Activated CD8-positive, alpha-beta memory T cell treated with anti-CD3 and anti-CD28 coated beads, Interleukin-2, amount 50 U/mL, for 48 hours (primary cell): ENCODE results near the gene TRIP12.
A peak's percentile ranks its signal among the peaks of the same experiment; 100 is the strongest.
"Not testable (repeated sequence)": the region's sequence is repeated elsewhere in the genome, so short reads cannot be mapped to it uniquely, and the experiment has no call there.

Experiments used
- DNase-seq: peaks from one replicate; pipeline ENCODE4 v3.0.0-alpha.2; 2020

TRIP12 gene

GRCh38 chr2:229921892-229922448 is at the start of gene TRIP12:
TSS of gene TRIP12 (minus strand) at chr2:229922009. CDS start at chr2:229880079, 41,930 bp downstream.
- peak; percentile 93 for DNase-seq

GRCh38 chr2:229971298-229971790 is 49.5 kb upstream of the TRIP12 start:
- DNase-seq: no peak

GRCh38 chr2:229970406-229970805 is 48.6 kb upstream of the TRIP12 start:
- no peak for DNase-seq

GRCh38 chr2:229969921-229970320 is 48.1 kb upstream of the TRIP12 start:
- no peak for DNase-seq

GRCh38 chr2:229963596-229963995 is 41.8 kb upstream of the TRIP12 start:
- DNase-seq: peak; percentile 8

GRCh38 chr2:229956491-229956890 is 34.7 kb upstream of the TRIP12 start:
- no peak for DNase-seq

DNA sequence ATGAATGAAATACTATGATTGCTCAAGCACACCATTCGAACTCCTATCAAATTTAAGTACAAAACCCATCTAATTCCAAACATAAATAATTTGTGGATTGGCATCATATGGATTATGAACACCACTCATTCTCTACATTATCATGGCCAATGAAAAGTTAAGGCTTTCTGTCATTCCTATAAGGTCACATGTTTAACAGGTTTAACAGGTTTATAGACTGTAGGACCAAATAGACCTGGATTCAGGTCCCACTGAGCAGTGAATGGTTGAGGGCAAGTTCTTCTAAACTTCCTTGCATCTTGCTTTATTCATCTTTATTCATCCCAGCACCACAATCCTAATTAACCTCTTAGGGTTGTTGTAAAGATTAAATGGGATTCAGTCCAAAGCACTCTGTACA is 33.9 kb upstream of the TRIP12 start:
- DNase-seq: no peak

DNA sequence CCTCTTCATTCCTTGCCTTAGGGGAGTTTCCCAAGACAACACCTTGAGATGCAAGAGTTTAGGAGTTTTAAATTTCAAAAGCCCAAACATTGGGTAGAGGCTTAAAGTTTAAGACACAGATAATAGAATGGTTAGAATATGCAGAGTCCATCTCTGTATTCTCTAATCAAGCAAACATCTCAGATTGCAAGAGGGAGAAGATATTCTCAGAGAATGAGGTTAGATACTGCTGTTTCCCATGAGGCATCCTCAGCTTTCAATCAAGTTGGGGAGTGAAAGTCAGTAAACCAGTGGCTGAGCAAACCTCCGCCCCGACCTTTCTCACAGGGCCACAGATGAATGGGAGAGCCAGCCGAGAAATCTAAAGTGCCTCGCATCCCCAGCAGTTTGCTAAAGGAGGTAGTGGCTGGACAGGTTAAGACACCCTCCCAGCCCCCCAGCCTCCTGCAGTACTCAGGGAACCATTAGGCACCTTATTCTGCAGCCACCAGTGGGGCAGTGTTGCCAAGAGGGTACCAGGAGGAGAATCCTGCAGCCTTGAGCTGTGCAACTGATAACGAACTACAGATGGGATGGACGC is 30.5 kb upstream of the TRIP12 start:
- DNase-seq: no peak

- no peak for DNase-seq
Observed at GRCh38 chr2:229947544-229947943, 25.7 kb upstream of the TRIP12 start.

DNA sequence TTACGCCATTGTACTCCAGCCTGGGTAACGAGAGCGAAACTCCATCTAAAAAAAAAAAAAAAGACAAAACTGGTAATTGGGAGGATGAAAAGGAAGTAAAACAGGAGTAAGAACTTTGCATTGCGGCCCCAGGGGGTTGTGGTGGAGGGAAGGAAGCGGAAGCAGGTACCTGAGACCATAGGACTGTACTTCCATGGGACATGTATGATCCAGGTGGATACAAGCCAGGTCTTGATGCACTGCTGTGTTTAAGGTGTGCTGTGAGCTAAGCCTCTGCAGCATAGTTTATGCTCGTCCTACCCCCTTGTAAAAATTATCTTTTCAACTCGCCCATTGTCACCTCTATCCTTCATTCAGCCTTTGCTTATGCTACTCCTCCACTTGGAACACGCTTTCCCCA is 24.2 kb upstream of the TRIP12 start:
- DNase-seq: no peak

GRCh38 chr2:229943770-229944449 is 22.1 kb upstream of the TRIP12 start:
- no peak for DNase-seq

- no peak for DNase-seq
Observed at GRCh38 chr2:229943171-229943570, 21.4 kb upstream of the TRIP12 start.

DNA sequence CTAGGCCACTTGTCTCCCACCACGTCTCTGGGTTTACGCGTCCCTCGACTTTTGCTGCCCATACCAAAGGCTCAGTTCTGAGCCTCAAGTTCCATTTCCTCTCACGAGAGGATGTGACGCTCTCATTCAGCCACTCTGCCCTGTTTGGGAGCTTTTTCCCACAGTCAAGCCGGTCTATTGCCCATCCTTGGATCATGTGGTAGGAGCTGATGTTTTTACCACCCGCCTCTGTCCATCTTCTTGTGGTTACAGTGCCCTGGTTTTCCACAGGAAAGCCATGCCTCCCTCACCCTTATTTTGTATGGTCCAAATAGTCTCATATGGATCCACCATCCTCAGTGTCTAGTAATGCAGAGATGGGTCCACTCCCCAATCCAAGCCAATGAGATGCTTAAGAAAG is 20.9 kb upstream of the TRIP12 start:
- no peak for DNase-seq

DNA sequence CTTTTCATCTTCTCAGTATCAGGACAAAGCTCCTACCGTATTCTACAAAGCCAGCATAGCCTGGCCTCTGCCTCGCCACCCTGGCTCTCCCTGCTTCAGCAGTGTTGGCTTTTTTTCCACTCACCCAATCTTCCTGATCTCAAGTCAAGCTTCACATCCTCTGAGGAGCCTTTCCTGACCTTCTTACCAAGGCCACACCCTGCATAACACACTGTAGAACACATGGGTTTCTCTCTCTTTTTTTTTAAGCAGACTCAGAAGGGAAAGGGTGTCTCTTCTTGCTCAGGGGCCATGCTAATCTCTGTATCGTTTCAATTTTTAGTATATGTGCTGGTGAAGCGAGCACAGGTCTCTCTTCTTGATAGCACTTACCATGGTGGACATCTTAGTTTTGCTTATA is 15.7 kb upstream of the TRIP12 start:
- no peak for DNase-seq

- peak; percentile 35 for DNase-seq
Observed at GRCh38 chr2:229931241-229931640, 9.4 kb upstream of the TRIP12 start.

DNA sequence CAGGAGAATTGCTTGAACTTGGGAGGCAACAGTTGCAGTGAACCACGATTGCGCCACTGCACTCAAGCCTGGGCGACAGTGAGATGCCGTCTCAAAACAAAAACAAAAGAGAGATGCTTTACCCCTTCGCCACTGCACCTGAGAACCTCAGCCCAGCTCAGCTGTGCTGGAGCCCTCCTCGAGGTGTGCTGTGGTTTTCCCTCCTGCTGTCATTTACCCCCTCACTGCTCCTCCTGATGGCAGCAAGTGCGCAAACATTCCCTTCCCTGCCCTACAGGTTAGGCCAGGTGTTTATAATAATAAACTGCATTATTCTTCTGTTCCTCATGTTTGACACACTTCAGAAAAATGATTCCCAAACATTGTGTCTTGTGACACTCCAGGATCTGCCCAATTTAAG is 8.8 kb upstream of the TRIP12 start:
- peak; percentile 25 for DNase-seq

- no peak for DNase-seq
Observed at GRCh38 chr2:229927817-229928321, 6.1 kb upstream of the TRIP12 start.

- no peak for DNase-seq
Observed at GRCh38 chr2:229925201-229925600, 3.4 kb upstream of the TRIP12 start.

GRCh38 chr2:229924541-229924940 is 2.7 kb upstream of the TRIP12 start:
- DNase-seq: not testable (repeated sequence)

DNA sequence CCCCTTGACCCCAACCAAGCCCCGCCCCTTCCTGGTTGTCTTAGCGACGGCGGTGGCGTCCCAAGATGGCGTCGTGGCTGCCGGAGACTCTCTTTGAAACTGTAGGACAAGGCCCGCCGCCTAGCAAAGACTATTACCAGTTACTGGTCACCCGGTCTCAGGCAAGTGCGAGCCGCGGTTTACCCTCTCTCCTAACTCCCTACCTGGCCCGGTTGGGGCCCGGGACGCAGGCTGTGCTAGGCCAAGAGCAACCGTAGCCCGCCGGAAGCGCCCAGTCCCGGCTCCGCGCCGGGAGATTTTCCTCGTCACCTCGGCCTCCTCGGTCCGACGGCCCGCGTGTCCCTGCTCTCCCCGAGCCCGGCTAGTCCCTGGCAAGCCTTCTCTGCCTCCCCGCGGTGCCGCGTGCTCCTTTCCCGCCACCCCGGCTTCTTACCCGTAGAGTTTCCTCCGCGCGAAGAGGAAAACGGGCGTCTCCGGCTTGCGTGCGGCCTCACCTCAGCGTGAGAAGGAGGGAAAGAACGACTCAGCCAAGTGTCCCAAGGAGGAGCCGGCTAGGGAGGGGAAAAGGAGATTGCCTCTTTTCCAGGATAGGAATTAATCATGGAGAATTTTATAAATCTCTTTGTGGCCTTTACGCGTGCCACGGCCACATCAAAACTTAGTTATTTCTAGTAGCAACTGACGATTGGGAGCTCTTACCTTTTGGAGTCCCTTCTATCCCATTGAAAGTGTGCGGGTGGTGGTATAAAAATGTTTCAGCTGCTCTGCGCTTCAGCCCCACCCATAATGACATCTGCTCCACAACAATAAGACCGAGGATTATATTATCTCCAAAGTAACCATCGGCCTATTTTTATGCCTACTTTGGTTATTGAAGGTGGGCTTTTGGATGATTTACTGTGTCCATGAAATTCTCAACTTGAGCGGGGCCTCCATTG is 909 bp upstream of the TRIP12 start, which contains the start of gene FBXO36:
Gene FBXO36, plus strand, starts transcription at position 55 of the 938 bp plus-strand sequence. Its CDS starts 11 bp downstream, at position 66.
- DNase-seq: no peak

DNA sequence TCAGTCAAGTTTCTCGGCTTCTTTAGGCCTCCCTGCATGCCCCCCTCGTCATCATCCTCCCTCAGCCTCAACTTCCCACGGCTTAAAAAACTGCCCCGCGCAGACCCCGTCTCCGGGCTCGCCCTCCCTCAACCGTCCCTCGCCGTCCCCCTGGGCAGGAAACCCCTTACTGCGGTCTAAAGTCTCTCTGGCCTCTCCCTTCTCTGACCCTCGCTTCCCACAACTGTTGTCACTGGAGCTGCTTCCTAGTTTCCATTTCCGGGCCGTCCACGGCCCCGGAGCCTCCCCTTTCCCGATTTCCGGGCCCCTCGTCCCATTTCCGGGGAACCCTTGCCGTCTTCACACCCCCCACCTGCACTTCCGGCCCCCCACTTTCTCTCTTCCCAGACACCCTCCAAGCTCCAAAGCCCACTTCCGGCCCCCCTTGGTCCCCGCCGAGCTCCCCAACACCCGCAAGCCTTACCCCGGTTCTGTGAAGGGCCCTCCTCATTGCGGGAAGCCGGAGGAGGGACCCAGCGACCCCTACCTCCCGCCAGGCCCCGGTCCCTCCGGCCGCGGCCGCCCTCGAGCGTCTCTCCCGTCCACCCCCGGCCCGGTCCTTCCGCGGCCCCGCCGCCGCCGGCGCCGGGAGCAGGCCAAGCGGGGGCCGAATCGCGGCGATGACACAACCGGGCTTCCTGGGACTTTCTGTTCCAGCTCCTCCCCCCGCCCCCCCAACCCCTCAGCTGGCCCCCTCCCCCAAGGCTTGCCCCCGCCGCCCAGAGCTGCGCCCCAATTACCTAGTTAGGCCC is 513 bp downstream of the TRIP12 start:
- peak; percentile 79 for DNase-seq
